HepG2 (cell line): Measurements from ENCODE around the gene RNF168. TPM values are rescaled to one million over a fixed set of nuclear protein-coding genes. Genes with fewer than 3 reads are reported as not detected.
A peak's percentile ranks its signal among the peaks of the same experiment; 100 is the strongest.

Source experiments
- AFF4 ChIP-seq: sonication (generic); formaldehyde crosslinking; IDR thresholded peaks from 2 replicates; pipeline ENCODE4 v1.4.0; 2020; ENCODE audit warnings: missing genetic modification reagents
- CC2D1A ChIP-seq: sonication (generic); formaldehyde crosslinking; IDR thresholded peaks from 2 replicates; pipeline ENCODE4 v1.8.1; 2023; ENCODE audit warnings: mild to moderate bottlenecking, missing genetic modification reagents
- DMTF1 ChIP-seq: sonication (generic); formaldehyde crosslinking; IDR thresholded peaks from 2 replicates; pipeline ENCODE4 v1.4.0; 2020; ENCODE audit warnings: mild to moderate bottlenecking, missing genetic modification reagents
- IRF2 ChIP-seq: IDR thresholded peaks from 2 replicates; pipeline ENCODE4 v1.6.1; 2018; ENCODE audit warnings: missing genetic modification reagents, missing compliant biosample characterization
- RAD21 ChIP-seq: fragments of 450-650 bp; formaldehyde crosslinking; IDR thresholded peaks from 2 replicates; pipeline ENCODE4 v1.5.0; 2020; ENCODE audit warnings: mild to moderate bottlenecking
- ZBTB40 ChIP-seq, 2 experiments: fragments of 450-650 bp in 1 of 2; sonication (generic) in 1 of 2; formaldehyde crosslinking in 1 of 2; IDR thresholded peaks; 2 replicates each; pipeline versions ENCODE4 v1.6.1 to v1.8.0; 2016 to 2022; ENCODE audit warnings: antibody characterized with exemption in 1 of 2, mild to moderate bottlenecking in 1 of 2, missing genetic modification reagents in 1 of 2
- ZNF350 ChIP-seq: sonication (generic); formaldehyde crosslinking; IDR thresholded peaks from 2 replicates; pipeline ENCODE4 v1.4.0; 2020; ENCODE audit warnings: mild to moderate bottlenecking, low read depth, missing genetic modification reagents, borderline replicate concordance
- ZNF580 ChIP-seq: IDR thresholded peaks from 2 replicates; pipeline ENCODE4 v1.6.1; 2016; ENCODE audit warnings: low read depth, borderline replicate concordance
- ZNF7 ChIP-seq: IDR thresholded peaks from 2 replicates; pipeline ENCODE4 v1.6.1; 2016; ENCODE audit warnings: missing biosample characterization, missing genetic modification reagents
- ZNF746 ChIP-seq: sonication (generic); formaldehyde crosslinking; IDR thresholded peaks from 2 replicates; pipeline ENCODE4 v1.8.0; 2022; ENCODE audit warnings: mild to moderate bottlenecking, missing genetic modification reagents
- ZNF850 ChIP-seq: sonication (generic); formaldehyde crosslinking; conservative IDR thresholded peaks from 2 replicates; pipeline ENCODE4 v1.9.0; 2021; ENCODE audit warnings: mild to moderate bottlenecking, missing genetic modification reagents
- polyA plus RNA-seq, 8 experiments: library from polyadenylated mRNA; depleted of rRNA in 3 of 8; stranded (reverse) in 7 of 8; unstranded in 1 of 8; fragments of >200 nt; fragmentation: Illumina TruSeq in 4 of 8; extraction: Trizol in 4 of 8; gene quantifications; 2 replicates each; pipeline versions ENCODE4 v1.2.1 to v1.2.3, GENCODE V29; 2011 to 2016; ENCODE audit warnings: low read depth in 4 of 8, missing spikeins in 1 of 8, mixed read lengths in 1 of 8; ENCODE audit not compliant: insufficient read depth in 1 of 8
- total RNA-seq, 5 experiments: library from RNA; depleted of rRNA; stranded (reverse); fragments of >200 nt; fragmentation: Illumina TruSeq; extraction: Trizol; gene quantifications; 2 replicates each; pipeline ENCODE4 v1.2.3, GENCODE V29; 2016; ENCODE audit warnings: low read depth in 1 of 5

RNF168 gene
- total and polyA plus RNA-seq, 2 of the 13 experiments (the other 11 are each of a cell fraction or from before 2014, with no cell fraction given): 3.7 to 22.9 TPM

GRCh38 chr3:196518966-196519717, 15.6 kb upstream of the RNF168 start (continued):
- TF ChIP-seq ZBTB40 (IDR thresholded peaks at IDR 0.05) (no peak), ZBTB40 (CRISPR knock-in tag; IDR thresholded peaks at IDR 0.05) (no peak), RAD21 (CRISPR knock-in tag) (peak; percentile 88), ZNF850 (CRISPR knock-in tag) (no peak), CC2D1A (CRISPR knock-in tag) (no peak), IRF2 (CRISPR knock-in tag) (peak; percentile 72; the same call in 1 of the 2 replicates), AFF4 (no peak), DMTF1 (no peak), ZNF580 (CRISPR knock-in tag) (peak; percentile 32; the same call in 1 of the 2 replicates), ZNF746 (no peak), ZNF7 (no peak), ZNF350 (no peak)
